GM23338 (cell line): ENCODE data around the gene LIFR. TPM values are rescaled to one million over a fixed set of nuclear protein-coding genes. Genes with fewer than 3 reads are reported as not detected.

Source experiments
- ATAC-seq: fragments of 200-7000 bp; cut with Tn5 transposase; 3 replicates; pipeline ENCODE4 v1.9.1; 2020
- DNase-seq: peaks from one replicate; pipeline ENCODE4 v3.0.0-alpha.2; 2015; ENCODE audit warnings: low spot score
- H2AFZ ChIP-seq: fragments of 200-600 bp; sonication (generic); 2 replicates; pipeline ENCODE4 v1.8.0; 2016; ENCODE audit warnings: antibody characterized with exemption, mild to moderate bottlenecking, moderate library complexity
- H3F3A ChIP-seq: fragments of 200-600 bp; sonication (generic); replicated peaks from 2 replicates; pipeline ENCODE4 v1.8.0; 2017; ENCODE audit warnings: antibody characterized with exemption, mixed run types, low read depth
- H3K27ac ChIP-seq: fragments of 200-600 bp; sonication (generic); 2 replicates; pipeline ENCODE4 v1.6.1; 2016; ENCODE audit warnings: low read depth
- H3K27me3 ChIP-seq: fragments of 200-600 bp; sonication (generic); 2 replicates; pipeline ENCODE4 v1.8.0; 2016; ENCODE audit warnings: mild to moderate bottlenecking, mixed run types, moderate library complexity; ENCODE audit not compliant: insufficient read depth
- H3K36me3 ChIP-seq: fragments of 200-600 bp; sonication (generic); 2 replicates; pipeline ENCODE4 v1.8.0; 2016; ENCODE audit warnings: mild to moderate bottlenecking; ENCODE audit not compliant: insufficient read depth
- H3K4me1 ChIP-seq: fragments of 200-600 bp; sonication (generic); 2 replicates; pipeline ENCODE4 v1.8.0; 2016; ENCODE audit warnings: mild to moderate bottlenecking, moderate library complexity; ENCODE audit not compliant: insufficient read depth
- H3K4me2 ChIP-seq: fragments of 200-600 bp; sonication (generic); 2 replicates; pipeline ENCODE4 v1.7.1; 2017; ENCODE audit warnings: mixed run types
- H3K4me3 ChIP-seq: fragments of 200-600 bp; sonication (generic); 2 replicates; pipeline ENCODE4 v1.6.1; 2016; ENCODE audit warnings: mixed run types
- H3K79me2 ChIP-seq: fragments of 200-600 bp; sonication (generic); replicated peaks from 2 replicates; pipeline ENCODE4 v1.8.0; 2017; ENCODE audit warnings: mild to moderate bottlenecking; ENCODE audit not compliant: insufficient read depth
- H3K9me2 ChIP-seq: fragments of 200-600 bp; sonication (generic); 2 replicates; pipeline ENCODE4 v1.8.0; 2017; ENCODE audit not compliant: insufficient read depth
- H4K20me1 ChIP-seq: fragments of 200-600 bp; sonication (generic); replicated peaks from 2 replicates; pipeline ENCODE4 v1.8.0; 2017; ENCODE audit warnings: mild to moderate bottlenecking; ENCODE audit not compliant: insufficient read depth
- H3K27ac Mint-ChIP-seq: 2 replicates; pipeline ENCODE4 v1.8.0; 2020; ENCODE audit warnings: inconsistent platforms, mild to moderate bottlenecking, moderate library complexity, mixed read lengths
- H3K27me3 Mint-ChIP-seq: 3 replicates; pipeline ENCODE4 v1.8.0; 2022; ENCODE audit warnings: low read depth, mild to moderate bottlenecking, moderate library complexity, mixed read lengths, inconsistent platforms; ENCODE audit not compliant: insufficient read depth, poor library complexity
- H3K36me3 Mint-ChIP-seq: 3 replicates; pipeline ENCODE4 v1.8.0; 2021; ENCODE audit warnings: low read depth, mild to moderate bottlenecking, inconsistent platforms, moderate library complexity, mixed read lengths
- H3K4me1 Mint-ChIP-seq: 3 replicates; pipeline ENCODE4 v1.8.0; 2020; ENCODE audit warnings: mild to moderate bottlenecking, inconsistent platforms, mixed read lengths
- H3K4me3 Mint-ChIP-seq: 3 replicates; pipeline ENCODE4 v1.8.0; 2021; ENCODE audit warnings: moderate library complexity, mild to moderate bottlenecking, inconsistent platforms, mixed read lengths
- H3K9me3 Mint-ChIP-seq: 3 replicates; pipeline ENCODE4 v1.8.0; 2020; ENCODE audit warnings: moderate library complexity, mild to moderate bottlenecking, inconsistent platforms, mixed read lengths
- NANOG ChIP-seq: IDR thresholded peaks from 2 replicates; pipeline ENCODE4 v1.6.1; 2016; ENCODE audit warnings: antibody characterized with exemption, borderline replicate concordance
- POLR2AphosphoS5 ChIP-seq: IDR thresholded peaks from 2 replicates; pipeline ENCODE4 v1.6.1; 2016; ENCODE audit warnings: antibody characterized with exemption, low read depth
- REST ChIP-seq: IDR thresholded peaks from one replicate; pipeline ENCODE4 v1.6.1; 2018; ENCODE audit warnings: antibody characterized with exemption; ENCODE audit not compliant: unreplicated experiment
- STAT1 ChIP-seq: IDR thresholded peaks from one replicate; pipeline ENCODE4 v1.6.1; 2016; ENCODE audit warnings: antibody characterized with exemption; ENCODE audit not compliant: unreplicated experiment
- ZNF114 ChIP-seq: fragments of 250-450 bp; sonication (Bioruptor Pico); IDR thresholded peaks from 2 replicates; pipeline ENCODE4 v1.5.0; 2020; ENCODE audit warnings: mild to moderate bottlenecking, moderate library complexity
- ZNF462 ChIP-seq: fragments of 250-450 bp; sonication (Bioruptor Pico); IDR thresholded peaks from 2 replicates; pipeline ENCODE4 v1.5.0; 2020; ENCODE audit warnings: mild to moderate bottlenecking, moderate library complexity
- polyA plus RNA-seq: library from polyadenylated mRNA; unstranded; fragments of >200 nt; fragmentation: Nextera tagmentation; extraction: Ambion mirVana; gene quantifications from 2 replicates; pipeline ENCODE4 v1.2.1, GENCODE V29; 2016
- total RNA-seq: library from RNA; depleted of rRNA; stranded (reverse); fragments of >200 nt; shearing (Covaris generic); gene quantifications from 2 replicates; pipeline ENCODE4 v1.2.3, GENCODE V29; 2014

LIFR gene
- total and polyA plus RNA-seq, 2 experiments from 2014 or later = 11.0 to 25.2 TPM

- no peak for TF ChIP-seq ZNF462 (CRISPR knock-in tag)
Observed at GRCh38 chr5:38602641-38603040, 46.2 kb upstream of the LIFR start (continued).

GRCh38 chr5:38601863-38602298 is 45.4 kb upstream of the LIFR start:
- Mint-ChIP-seq H3K27ac (no peak overlapping the region; the same call in 1 of the 2 replicates), H3K4me1 (peaks cover 25% of the 10 kb centered on the region), H3K27me3 (peaks cover 2% of the 10 kb centered on the region), H3K9me3 (no peaks in the 10 kb centered on the region), H3K4me3 (no peak overlapping the region), H3K36me3 (no peaks in the 10 kb centered on the region)
- Histone ChIP-seq H3K36me3 (no peaks in the 10 kb centered on the region), H3K4me1 (peaks cover 14% of the 10 kb centered on the region; the same call in 1 of the 2 replicates), H3F3A (no peaks in the 10 kb centered on the region), H3K4me3 (no peak overlapping the region), H3K27me3 (no peaks in the 10 kb centered on the region), H4K20me1 (no peaks in the 10 kb centered on the region), H3K4me2 (no peak overlapping the region), H2AFZ (no peak overlapping the region), H3K27ac (no peak overlapping the region), H3K9me2 (peaks cover 32% of the 10 kb centered on the region), H3K79me2 (no peaks in the 10 kb centered on the region)
- DNase-seq = no peak
- TF ChIP-seq REST = no peak
- TF ChIP-seq ZNF114 (CRISPR knock-in tag) = no peak
- no peak for TF ChIP-seq STAT1
- no peak for TF ChIP-seq NANOG
- no peak for TF ChIP-seq POLR2AphosphoS5
- ATAC-seq = no peak
